Ascending aorta (tissue), 2 donors: ENCODE data around the gene SART3. TPM values are rescaled to one million over a fixed set of nuclear protein-coding genes. Genes with fewer than 3 reads are reported as not detected.

ENCODE experiments used
- DNase-seq, 2 donors: peaks; one replicate each; pipeline ENCODE4 v3.0.0-alpha.2; 2019; ENCODE audit warnings: low spot score in 2 of 2
- H3K27ac ChIP-seq, 2 donors: fragments of 200-600 bp; sonication (generic); one replicate each; pipeline ENCODE4 v1.5.1; 2016 to 2017; ENCODE audit warnings: mild to moderate bottlenecking in 1 of 2
- H3K27me3 ChIP-seq: fragments of 200-600 bp; sonication (generic); one replicate; pipeline ENCODE4 v1.5.1; 2017
- H3K36me3 ChIP-seq, 2 donors: fragments of 200-600 bp; sonication (generic); one replicate each; pipeline ENCODE4 v1.5.1; 2016
- H3K4me1 ChIP-seq, 2 donors: fragments of 200-600 bp; sonication (generic); one replicate each; pipeline ENCODE4 v1.5.1; 2016 to 2017; ENCODE audit warnings: mild to moderate bottlenecking in 1 of 2
- H3K4me3 ChIP-seq, 2 donors: fragments of 200-600 bp; sonication (generic); one replicate each; pipeline ENCODE4 v1.5.1; 2016 to 2017; ENCODE audit warnings: mild to moderate bottlenecking in 1 of 2
- H3K9me3 ChIP-seq, 2 donors: fragments of 200-600 bp; sonication (generic); one replicate each; pipeline ENCODE4 v1.5.1; 2016
- CTCF ChIP-seq, 3 experiments: fragments of 200-600 bp in 2 of 3; fragments of 450-650 bp in 1 of 3; sonication (generic) in 2 of 3; IDR thresholded peaks; one replicate each; pipeline ENCODE4 v1.5.1; 2016 to 2019; ENCODE audit warnings: antibody characterized with exemption in 3 of 3, mild to moderate bottlenecking in 1 of 3, moderate library complexity in 1 of 3
- intact Hi-C: fragments of 100-400 bp; cut with DNase I; formaldehyde crosslinking; loops from one replicate; pipeline ENCODE4 v1.15.1; 2023
- total RNA-seq: library from RNA; depleted of rRNA; stranded (reverse); fragments of >200 nt; gene quantifications from one replicate; pipeline ENCODE4 v1.1.0, GENCODE V29; 2016

The SART3 gene
- total RNA-seq, 1 donor from 2014 or later, result 22.9 TPM

GRCh38 chr12:108538616-108539195 is 22.3 kb downstream of the SART3 start:
- DNase-seq, result no peak
- Histone ChIP-seq H3K9me3 (no peaks in the 10 kb centered on the region), H3K27me3 (no peaks in the 10 kb centered on the region), H3K27ac (no peak overlapping the region), H3K4me1 (no peaks in the 10 kb centered on the region), H3K36me3 (peaks cover 37 to 75% of the 10 kb centered on the region in 2 donors), H3K4me3 (no peak overlapping the region)
- no peak for TF ChIP-seq CTCF (IDR thresholded peaks at IDR 0.05)
- intact Hi-C loops, result no loop called here

- Histone ChIP-seq H3K4me3 (no peak overlapping the region), H3K27me3 (no peaks in the 10 kb centered on the region), H3K27ac (no peak overlapping the region), H3K9me3 (no peaks in the 10 kb centered on the region), H3K36me3 (peaks cover 38 to 75% of the 10 kb centered on the region in 2 donors), H3K4me1 (no peaks in the 10 kb centered on the region)
- no peak for DNase-seq
- no peak for TF ChIP-seq CTCF (IDR thresholded peaks at IDR 0.05)
- intact Hi-C loops, result no loop called here
Observed at GRCh38 chr12:108538146-108538545, 22.8 kb downstream of the SART3 start.

- Histone ChIP-seq H3K4me1 (no peaks in the 10 kb centered on the region), H3K4me3 (no peak overlapping the region), H3K27me3 (no peaks in the 10 kb centered on the region), H3K27ac (no peak overlapping the region), H3K36me3 (peaks cover 75 to 98% of the 10 kb centered on the region in 2 donors), H3K9me3 (no peaks in the 10 kb centered on the region)
- DNase-seq, result no peak
- no peak for TF ChIP-seq CTCF (IDR thresholded peaks at IDR 0.05)
- intact Hi-C loops, result no loop called here
Observed at GRCh38 chr12:108531929-108532848, 28.8 kb downstream of the SART3 start.

GRCh38 chr12:108530161-108530560 is 30.8 kb downstream of the SART3 start:
- Histone ChIP-seq H3K27me3 (no peaks in the 10 kb centered on the region), H3K36me3 (peaks cover 82 to 99% of the 10 kb centered on the region in 2 donors), H3K27ac (no peak overlapping the region), H3K4me3 (no peak overlapping the region), H3K9me3 (no peaks in the 10 kb centered on the region), H3K4me1 (no peaks in the 10 kb centered on the region)
- intact Hi-C loops, result no loop called here
- TF ChIP-seq CTCF (IDR thresholded peaks at IDR 0.05), result no peak
- DNase-seq, result no peak

- no peaks in the 10 kb centered on the region for H3K27me3 ChIP-seq
- no peak overlapping the region for H3K27ac ChIP-seq
- H3K4me3 ChIP-seq, result no peak overlapping the region
- H3K36me3 ChIP-seq, result peaks cover 92 to 100% of the 10 kb centered on the region in 2 donors
- intact Hi-C loops, result no loop called here
- no peaks in the 10 kb centered on the region for H3K9me3 ChIP-seq
- H3K4me1 ChIP-seq, result no peaks in the 10 kb centered on the region
- no peak for TF ChIP-seq CTCF (IDR thresholded peaks at IDR 0.05)
- no peak for DNase-seq
Observed at GRCh38 chr12:108527166-108527496, 33.8 kb downstream of the SART3 start.
